Measurements from ENCODE around the gene ZIC3.

ZIC3 gene

GRCh38 chrX:137574102-137574783, 8.3 kb downstream of the ZIC3 start:
- DNase-seq (ENCODE audit: low spot score) = no peak

GRCh38 chrX:137574784-137575293, 8.9 kb downstream of the ZIC3 start:
- DNase-seq (ENCODE audit: low spot score) = no peak

GRCh38 chrX:137575596-137576255, 9.8 kb downstream of the ZIC3 start:
- no peak for DNase-seq (ENCODE audit: low spot score)

GRCh38 chrX:137587151-137587550, 21.2 kb downstream of the ZIC3 start:
- DNase-seq (ENCODE audit: low spot score) = no peak

GRCh38 chrX:137600769-137601168, 34.8 kb downstream of the ZIC3 start:
- DNase-seq (ENCODE audit: low spot score) = no peak

Measured in COLO829 (cell line).